T-cell (primary cell): ENCODE measurements around the gene HECTD4. TPM values are rescaled to one million over a fixed set of nuclear protein-coding genes. Genes with fewer than 3 reads are reported as not detected.

ENCODE experiments used
- ATAC-seq, 4 experiments: fragments of 200-7000 bp in 3 of 4; fragments of 150-1000 bp in 1 of 4; cut with Tn5 transposase; replicated peaks in 1 of 4; 1 replicate in 3 of 4; 2 replicates in 1 of 4; pipeline ENCODE4 v1.10.0; 2021; ENCODE audit warnings: moderate library complexity in 3 of 4, mild to moderate bottlenecking in 2 of 4, moderate number of reproducible peaks in 1 of 4
- CTCF ChIA-PET, 2 donors: fragments of 300-600 bp; sonication (Branson Sonifier 250); formaldehyde crosslinking; loops; one replicate each; lab custom pipeline; 2022; ENCODE audit warnings: antibody characterized with exemption in 2 of 2; lab: Charles Lee
- POLR2A ChIA-PET, 2 donors: fragments of 300-600 bp; sonication (Branson Sonifier 250); formaldehyde crosslinking; loops; one replicate each; lab custom pipeline; 2022; ENCODE audit warnings: antibody characterized with exemption in 2 of 2; lab: Charles Lee
- DNase-seq, 35 experiments: peaks; one replicate each; pipeline versions ENCODE4 v3.0.0 to v3.0.0-alpha.2; 2013 to 2023
- H3K27ac ChIP-seq: one replicate; pipeline ENCODE4 v1.5.1; 2013; ENCODE audit warnings: low read length
- H3K27me3 ChIP-seq, 2 experiments: replicated peaks in 1 of 2; 1 replicate in 1 of 2; 2 replicates in 1 of 2; pipeline versions ENCODE4 v1.6.1 to v1.7.0; 2013; ENCODE audit warnings: low read length in 1 of 2, mixed read lengths in 1 of 2; ENCODE audit not compliant: control insufficient read depth in 2 of 2, insufficient read depth in 2 of 2; ENCODE audit errors: extremely low read depth in 1 of 2
- H3K36me3 ChIP-seq, 2 donors: 1 replicate in 1 of 2; 2 replicates in 1 of 2; pipeline versions ENCODE4 v1.6.1 to v1.7.0; 2013; ENCODE audit warnings: low read length in 1 of 2; ENCODE audit not compliant: control insufficient read depth in 2 of 2, insufficient read depth in 1 of 2; ENCODE audit errors: extremely low read depth in 1 of 2
- H3K4me1 ChIP-seq, 2 experiments: 1 replicate in 1 of 2; 2 replicates in 1 of 2; pipeline versions ENCODE4 v1.6.1 to v1.7.0; 2013; ENCODE audit warnings: low read length in 2 of 2, mixed read lengths in 1 of 2; ENCODE audit not compliant: insufficient read depth in 2 of 2, control insufficient read depth in 1 of 2; ENCODE audit errors: extremely low read depth in 1 of 2
- H3K4me3 ChIP-seq, 2 donors: 1 replicate in 1 of 2; 2 replicates in 1 of 2; pipeline versions ENCODE4 v1.5.1 to v1.7.0; 2013; ENCODE audit warnings: mild to moderate bottlenecking in 2 of 2, low read length in 1 of 2, moderate library complexity in 1 of 2; ENCODE audit not compliant: control insufficient read depth in 1 of 2; ENCODE audit errors: extremely low read depth in 1 of 2
- H3K9me3 ChIP-seq: 2 replicates; pipeline ENCODE4 v1.7.0; 2013
- H3K27ac Mint-ChIP-seq, 2 donors: one replicate each; pipeline ENCODE4 v1.8.0; 2020 to 2021; ENCODE audit warnings: mild to moderate bottlenecking in 2 of 2, mixed read lengths in 2 of 2
- H3K27me3 Mint-ChIP-seq, 2 donors: one replicate each; pipeline ENCODE4 v1.8.0; 2021 to 2022; ENCODE audit warnings: mixed read lengths in 2 of 2
- H3K36me3 Mint-ChIP-seq: one replicate; pipeline ENCODE4 v1.8.0; 2021; ENCODE audit warnings: mixed read lengths
- H3K4me1 Mint-ChIP-seq, 3 donors: one replicate each; pipeline ENCODE4 v1.8.0; 2020 to 2022; ENCODE audit warnings: mixed read lengths in 3 of 3, mild to moderate bottlenecking in 1 of 3
- H3K4me3 Mint-ChIP-seq, 3 donors: one replicate each; pipeline ENCODE4 v1.8.0; 2020 to 2022; ENCODE audit warnings: mild to moderate bottlenecking in 3 of 3, mixed read lengths in 3 of 3, moderate library complexity in 3 of 3
- H3K9me3 Mint-ChIP-seq, 3 donors: one replicate each; pipeline ENCODE4 v1.8.0; 2020 to 2022; ENCODE audit warnings: mixed read lengths in 3 of 3
- WGBS: methylation state at CpG from one replicate; pipeline ENCODE4 v1.1.5; 2013; ENCODE audit warnings: missing lambda C conversion rate; ENCODE audit not compliant: insufficient coverage; 5-methylcytosine and 5-hydroxymethylcytosine counted together
- total RNA-seq, 35 experiments: library from RNA in 6 of 35; stranded (reverse) in 6 of 35; fragments of 120-200 nt in 1 of 35; gene quantifications; one replicate each; pipeline versions ENCODE4 v1.2.1 to v1.2.4 and lab custom pipeline; 2013 to 2026

The HECTD4 gene, protein sequence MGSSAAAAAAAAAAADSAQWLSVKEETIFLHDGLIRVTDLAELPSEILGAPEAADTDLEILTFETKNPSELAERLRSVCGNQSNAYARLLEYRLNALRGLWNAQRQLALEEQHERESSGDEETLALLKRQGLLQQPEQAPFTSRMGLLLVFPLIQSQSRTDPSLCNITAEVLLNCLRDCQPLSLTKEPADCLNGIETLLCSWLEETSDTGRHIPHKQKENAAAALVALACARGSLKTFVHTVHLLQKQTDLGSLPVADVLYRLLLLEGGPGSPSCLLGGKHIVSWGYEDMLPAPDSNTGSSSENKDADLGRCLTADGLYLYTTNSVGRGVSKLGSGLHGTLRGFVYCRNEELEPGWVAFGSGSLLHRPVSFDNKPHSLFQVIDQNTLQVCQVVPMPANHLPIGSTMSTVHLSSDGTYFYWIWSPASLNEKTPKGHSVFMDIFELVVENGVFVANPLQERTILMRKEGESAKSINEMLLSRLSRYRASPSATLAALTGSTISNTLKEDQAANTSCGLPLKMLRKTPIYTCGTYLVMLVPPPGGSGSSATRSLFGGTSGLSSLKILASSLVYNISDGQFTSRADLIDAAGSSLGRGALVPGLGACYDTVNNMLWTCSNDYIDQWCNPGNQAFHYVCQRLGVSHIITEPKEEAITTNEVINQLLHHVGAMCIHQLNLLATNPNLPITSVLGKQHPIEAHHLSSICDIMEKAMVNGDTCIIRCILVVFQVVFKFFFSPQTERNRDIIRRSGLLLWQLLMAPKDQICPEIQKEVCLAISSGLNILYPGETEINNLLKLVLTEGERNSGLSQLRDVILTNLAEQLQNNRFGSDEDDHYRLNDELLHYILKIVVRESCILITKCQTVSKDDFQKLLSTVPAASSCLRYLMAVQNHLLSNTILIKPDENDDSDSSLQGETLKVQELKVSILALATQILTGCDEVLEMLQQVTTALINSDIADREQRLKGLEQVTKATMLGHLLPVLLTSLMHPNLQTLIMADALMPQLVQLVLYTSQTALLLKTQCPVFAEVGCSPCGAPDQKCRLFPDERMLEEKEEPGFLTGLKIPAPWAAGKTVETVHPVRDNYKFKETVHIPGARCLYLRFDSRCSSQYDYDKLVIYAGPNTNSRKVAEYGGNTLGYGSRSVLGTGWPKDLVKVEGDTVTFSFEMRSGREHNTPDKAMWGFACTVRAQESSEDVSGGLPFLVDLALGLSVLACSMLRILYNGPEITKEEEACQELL (N-terminal part only)
- total RNA-seq (10 to 100 TPM; 49.7 to 58.5 (median 53.7) TPM), total RNA-seq (lab: John Stamatoyannopoulos, UW) (46.5 to 154 (median 110) reads per million in 29 experiments)
- 42.9 TPM for total RNA-seq (2013)

GRCh38 chr12:112381883-112382796, at the start of gene HECTD4:
TSS of gene HECTD4 (minus strand) at chr12:112382431. CDS start at chr12:112382128, 303 bp downstream.
- peak within 1 kb of the TSS; percentile 65 to 73 for H3K4me3 ChIP-seq
- Mint-ChIP-seq H3K27me3 (no peaks in the 10 kb centered on the region), H3K4me3 (peak within 1 kb of the TSS; percentile 89 to 95 (median 94)), H3K9me3 (no peaks in the 10 kb centered on the region), H3K4me1 (peaks cover 22 to 26% (median 26%) of the 10 kb centered on the region in 3 donors), H3K36me3 (no peaks in the 10 kb centered on the region), H3K27ac (peak within 1 kb of the TSS; percentile 90 to 91)
- no peaks in the 10 kb centered on the region for H3K27me3 ChIP-seq
- ATAC-seq, result peak; percentile 97 to 99 (median 98)
- peak within 1 kb of the TSS; percentile 58 for H3K27ac ChIP-seq
- no peaks in the 10 kb centered on the region for H3K36me3 ChIP-seq
- peaks cover 6 to 15% of the 10 kb centered on the region in 2 experiments for H3K4me1 ChIP-seq
- whole genome bisulfite sequencing, result under 1% methylated on average over 106 of the region's 106 CpGs
- ChIA-PET CTCF (no interaction called here), POLR2A (no interaction called here)
- H3K9me3 ChIP-seq, result no peaks in the 10 kb centered on the region
- DNase-seq, result peak; percentile 79 to 96 (median 90)

- Histone ChIP-seq H3K9me3 (no peaks in the 10 kb centered on the region), H3K4me3 (no peak overlapping the region), H3K27me3 (no peaks in the 10 kb centered on the region), H3K27ac (no peak overlapping the region), H3K36me3 (peaks cover 0 to 4% of the 10 kb centered on the region in 2 donors), H3K4me1 (peaks cover 0 to under 1% of the 10 kb centered on the region in 2 experiments)
- Mint-ChIP-seq H3K27me3 (no peaks in the 10 kb centered on the region), H3K27ac (no peak overlapping the region), H3K9me3 (no peaks in the 10 kb centered on the region), H3K4me3 (no peak overlapping the region), H3K4me1 (peaks cover 23 to 38% (median 29%) of the 10 kb centered on the region in 3 donors), H3K36me3 (peaks cover 11% of the 10 kb centered on the region)
- DNase-seq, result no peak
- ChIA-PET CTCF (interaction anchor here in 1 of 2 donors (0.6 kb wide), 1 partner anchor 450 kb away, joined by 3 read pairs; no protein-coding TSS in a partner anchor), POLR2A (no interaction called here)
- WGBS, result no CpG with 5 or more reads among the region's 3 CpGs
- no peak for ATAC-seq
These were observed 49.7 kb upstream of the HECTD4 start for GRCh38 chr12:112431965-112432364.

- Mint-ChIP-seq H3K9me3 (no peaks in the 10 kb centered on the region), H3K4me1 (peaks cover 23 to 40% (median 29%) of the 10 kb centered on the region in 3 donors), H3K4me3 (no peak overlapping the region), H3K27me3 (no peaks in the 10 kb centered on the region), H3K36me3 (peaks cover 11% of the 10 kb centered on the region), H3K27ac (peak overlapping the region in 1 of 2 donors; percentile 1)
- DNase-seq (no peak), ATAC-seq (no peak)
- ChIA-PET CTCF (no interaction called here), POLR2A (no interaction called here)
- Histone ChIP-seq H3K4me1 (peaks cover 0 to 6% of the 10 kb centered on the region in 2 experiments), H3K36me3 (peaks cover 0 to 4% of the 10 kb centered on the region in 2 donors), H3K4me3 (no peak overlapping the region), H3K27ac (no peak overlapping the region), H3K9me3 (no peaks in the 10 kb centered on the region), H3K27me3 (no peaks in the 10 kb centered on the region)
- WGBS, result no CpG with 5 or more reads among the region's 5 CpGs
These were observed 48.7 kb upstream of the HECTD4 start for GRCh38 chr12:112430929-112431328.

DNA sequence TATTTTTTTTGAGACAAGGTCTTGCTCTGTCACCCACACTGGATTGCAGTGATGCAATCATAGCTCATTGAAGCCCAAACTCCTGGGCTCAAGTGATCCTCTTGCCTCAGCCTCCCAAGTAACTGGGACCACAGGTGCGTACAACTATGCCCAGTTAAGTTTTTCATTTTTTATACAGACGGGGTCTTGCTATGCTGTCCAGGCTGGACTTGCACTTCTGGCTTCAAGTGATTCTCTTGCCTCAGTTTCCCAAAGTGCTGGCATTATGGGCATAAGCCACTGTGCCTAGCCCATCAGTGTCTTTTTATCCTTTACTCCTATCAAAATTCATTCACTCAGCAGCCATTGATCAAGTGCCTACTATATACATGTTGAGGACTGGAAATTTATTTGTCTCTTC, 45.5 kb upstream of the HECTD4 start:
- H3K36me3 ChIP-seq, result peaks cover 0 to 4% of the 10 kb centered on the region in 2 donors
- DNase-seq (no peak), ATAC-seq (no peak)
- no peak overlapping the region for H3K4me3 ChIP-seq
- no peaks in the 10 kb centered on the region for H3K9me3 ChIP-seq
- peaks cover 0 to 17% of the 10 kb centered on the region in 2 experiments for H3K4me1 ChIP-seq
- H3K4me3 Mint-ChIP-seq, result no peak overlapping the region
- H3K27ac ChIP-seq, result no peak overlapping the region
- no peak overlapping the region for H3K27ac Mint-ChIP-seq
- ChIA-PET CTCF (no interaction called here), POLR2A (interaction anchor here in 1 of 2 donors (0.9 kb wide), 1 partner anchor 23 kb away, joined by 4 read pairs; no protein-coding TSS in a partner anchor)
- H3K27me3 Mint-ChIP-seq, result no peaks in the 10 kb centered on the region
- WGBS, result 94% methylated on average over 2 of the region's 2 CpGs
- no peaks in the 10 kb centered on the region for H3K9me3 Mint-ChIP-seq
- H3K36me3 Mint-ChIP-seq, result peaks cover 11% of the 10 kb centered on the region
- peaks cover 38 to 54% (median 46%) of the 10 kb centered on the region in 3 donors for H3K4me1 Mint-ChIP-seq
- H3K27me3 ChIP-seq, result no peaks in the 10 kb centered on the region

DNA sequence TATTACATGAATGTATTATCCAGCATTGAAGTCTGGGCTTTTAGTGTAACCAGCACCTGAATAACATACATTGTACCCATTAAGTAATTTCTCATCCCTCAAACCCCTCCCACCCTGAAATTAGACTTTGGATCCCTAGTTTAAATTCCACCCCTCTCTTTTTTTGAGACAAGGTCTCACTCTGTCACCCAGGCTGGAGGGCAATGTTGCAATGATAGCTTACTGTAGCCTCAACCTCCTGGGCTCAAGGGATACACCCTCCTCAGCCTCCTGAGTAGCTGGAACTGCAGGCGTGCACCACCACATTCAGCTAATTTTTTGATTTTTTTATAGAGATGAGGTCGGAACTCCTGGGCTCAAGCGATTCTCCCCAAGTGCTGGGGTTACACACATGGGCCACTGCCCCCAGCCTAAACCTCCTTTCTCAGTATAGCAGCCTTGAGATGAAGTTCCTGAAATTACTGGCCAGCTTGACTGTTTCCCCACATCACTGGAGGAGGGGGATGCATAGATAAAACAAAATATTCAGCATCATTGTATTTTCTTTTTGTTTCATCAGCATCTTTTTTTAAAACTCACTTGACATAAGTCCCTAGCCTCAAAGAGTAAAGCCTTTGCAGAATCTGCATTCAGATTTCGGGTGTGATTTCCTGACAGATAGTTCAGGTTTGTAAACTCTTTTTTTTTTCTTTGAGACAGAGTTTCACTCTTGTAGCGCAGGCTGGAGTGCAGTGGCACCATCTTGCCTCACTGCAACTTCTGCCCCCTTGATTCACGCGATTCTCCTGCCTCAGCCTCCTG, 43.6 kb upstream of the HECTD4 start:
- POLR2A ChIA-PET, result interaction anchor here in 1 of 2 donors (0.5 to 0.6 kb wide), 2 partner anchors 113 to 414 kb away, joined by 3 read pairs; no protein-coding TSS in a partner anchor
- CTCF ChIA-PET, result interaction anchor here in 1 of 2 donors (0.6 kb wide), 1 partner anchor 253 kb away, joined by 8 read pairs; no protein-coding TSS in a partner anchor
- no peak for DNase-seq
- WGBS, result 76% methylated on average over 3 of the region's 7 CpGs
- no peak for ATAC-seq
- no peak overlapping the region for H3K4me3 Mint-ChIP-seq
- no peaks in the 10 kb centered on the region for H3K27me3 Mint-ChIP-seq
- Histone ChIP-seq H3K4me1 (peaks cover under 1 to 21% of the 10 kb centered on the region in 2 experiments), H3K4me3 (no peak overlapping the region), H3K36me3 (peaks cover 0 to 4% of the 10 kb centered on the region in 2 donors), H3K27ac (no peak overlapping the region), H3K9me3 (no peaks in the 10 kb centered on the region), H3K27me3 (no peaks in the 10 kb centered on the region)
- H3K36me3 Mint-ChIP-seq, result peaks cover 3% of the 10 kb centered on the region
- H3K9me3 Mint-ChIP-seq, result no peaks in the 10 kb centered on the region
- H3K4me1 Mint-ChIP-seq, result peaks cover 41 to 58% (median 50%) of the 10 kb centered on the region in 3 donors
- no peak overlapping the region for H3K27ac Mint-ChIP-seq
